HG03439 (cell line): ENCODE measurements around the gene MAP6.
"Not testable (repeated sequence)": the region's sequence is repeated elsewhere in the genome, so short reads cannot be mapped to it uniquely, and the experiment has no call there.

ENCODE experiments used
- ATAC-seq: cut with Tn5 transposase; IDR thresholded peaks from one replicate; pipeline ENCODE4 v1.9.1; 2021; ENCODE audit warnings: mild to moderate bottlenecking, moderate library complexity; ENCODE audit not compliant: unreplicated experiment

The MAP6 gene

DNA sequence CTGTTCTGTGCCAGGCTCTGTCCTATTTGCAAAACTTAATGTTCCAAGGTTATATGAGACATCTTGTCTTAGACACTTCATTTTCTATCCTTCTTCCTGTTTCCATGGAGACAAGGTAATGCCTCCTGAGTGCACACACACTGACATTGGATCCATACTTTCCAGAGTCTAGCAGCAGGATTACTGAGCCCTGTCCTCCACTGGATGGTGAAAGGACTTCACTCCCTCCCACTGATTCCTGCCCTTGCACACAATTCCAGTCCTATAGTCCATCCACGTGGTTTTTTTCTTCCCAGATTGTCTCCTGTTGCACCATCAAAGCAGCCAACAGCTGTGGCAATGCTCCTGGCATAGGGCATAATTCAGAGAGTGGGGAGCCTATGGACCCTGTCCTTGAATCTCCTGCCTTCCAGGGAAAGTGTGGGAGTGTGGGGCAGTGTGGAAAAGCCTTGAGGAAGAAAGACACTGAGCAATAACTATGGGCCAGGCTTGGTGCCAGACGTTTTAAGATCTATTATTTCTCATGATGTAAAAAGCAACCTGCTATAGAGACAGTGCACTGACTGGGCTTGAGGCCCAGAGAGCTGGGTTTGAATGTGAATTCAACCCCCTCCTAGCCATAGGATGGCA lies 75.4 kb downstream of the MAP6 start:
- ATAC-seq = no peak

DNA sequence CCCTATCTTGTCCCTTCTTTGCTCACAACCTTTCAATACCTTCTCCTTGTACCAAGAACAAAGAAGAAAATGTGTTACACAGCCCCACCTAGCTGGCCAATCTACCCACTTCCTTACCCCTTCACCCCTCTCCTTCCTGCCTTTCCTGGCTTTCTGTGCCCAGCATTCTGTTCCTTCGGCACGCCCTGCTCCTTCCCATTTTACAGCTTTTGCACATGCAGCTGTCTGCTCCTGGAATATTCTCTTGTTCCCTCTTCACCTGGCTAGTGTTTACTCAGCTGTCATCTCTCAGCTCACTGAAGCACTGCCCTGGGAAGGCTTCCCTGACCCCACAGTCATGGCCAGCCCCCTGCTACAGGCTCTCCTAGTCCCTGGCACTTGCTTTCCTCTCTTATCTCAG lies 76.1 kb downstream of the MAP6 start:
- ATAC-seq = no peak

DNA sequence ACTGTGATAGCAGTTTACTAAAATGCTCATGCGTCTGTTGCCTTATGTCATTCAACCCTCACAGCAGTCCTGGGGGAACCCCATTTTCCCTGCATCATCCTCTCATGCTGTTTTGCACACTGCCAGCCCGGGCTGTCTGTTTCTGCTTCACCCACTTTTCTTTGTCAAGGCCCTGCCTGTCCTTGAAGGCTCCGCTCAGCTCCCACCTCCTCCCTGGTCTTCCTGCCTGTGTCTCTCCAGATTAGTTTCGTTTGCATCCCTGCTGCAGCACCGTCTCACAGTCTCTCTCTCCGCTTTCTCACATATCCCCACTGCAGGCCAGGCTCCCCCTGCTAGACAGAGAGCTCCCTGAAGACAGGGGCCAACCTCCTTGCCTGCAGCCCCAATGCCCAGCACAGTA lies 76.9 kb downstream of the MAP6 start:
- ATAC-seq = no peak

DNA sequence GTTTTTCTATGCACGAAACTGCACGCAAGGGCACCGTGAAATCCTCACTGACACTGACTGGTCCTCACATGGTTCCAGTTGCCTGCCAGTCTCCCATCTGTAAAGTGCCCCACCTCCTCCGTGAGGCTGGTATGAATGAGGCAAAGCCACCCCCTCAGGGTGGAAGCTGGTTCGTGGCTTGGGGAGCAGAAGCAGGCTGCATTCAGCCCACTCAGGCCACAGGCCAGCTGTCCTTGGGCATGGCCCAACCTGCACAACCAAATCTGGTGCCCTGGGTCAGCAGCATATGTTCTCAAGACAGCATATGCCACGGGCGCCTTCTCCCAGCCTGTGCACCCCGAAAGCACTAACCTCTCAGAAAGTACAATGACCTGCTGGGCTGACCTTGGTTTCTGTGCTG lies 77.5 kb downstream of the MAP6 start:
- ATAC-seq = no peak

DNA sequence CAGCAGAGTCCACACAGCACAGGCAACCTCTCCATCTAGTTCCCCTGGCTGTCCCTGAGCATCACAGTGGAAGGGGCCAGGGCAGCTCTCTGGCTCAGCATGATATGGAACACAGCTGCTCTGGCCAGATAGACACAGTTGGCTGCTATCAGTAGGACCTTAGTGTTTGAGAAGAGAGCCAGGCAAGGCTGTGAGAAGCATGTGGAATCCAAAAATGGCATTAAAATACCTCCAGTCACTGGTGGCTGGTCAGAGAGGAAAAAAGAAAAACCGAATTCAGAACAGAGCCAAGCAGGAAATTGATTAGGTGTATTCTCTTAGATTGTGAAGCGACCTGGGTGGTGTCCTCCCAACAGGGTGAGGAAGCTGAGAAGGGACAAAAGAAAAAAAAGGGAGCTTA lies 78.9 kb downstream of the MAP6 start:
- no peak for ATAC-seq

DNA sequence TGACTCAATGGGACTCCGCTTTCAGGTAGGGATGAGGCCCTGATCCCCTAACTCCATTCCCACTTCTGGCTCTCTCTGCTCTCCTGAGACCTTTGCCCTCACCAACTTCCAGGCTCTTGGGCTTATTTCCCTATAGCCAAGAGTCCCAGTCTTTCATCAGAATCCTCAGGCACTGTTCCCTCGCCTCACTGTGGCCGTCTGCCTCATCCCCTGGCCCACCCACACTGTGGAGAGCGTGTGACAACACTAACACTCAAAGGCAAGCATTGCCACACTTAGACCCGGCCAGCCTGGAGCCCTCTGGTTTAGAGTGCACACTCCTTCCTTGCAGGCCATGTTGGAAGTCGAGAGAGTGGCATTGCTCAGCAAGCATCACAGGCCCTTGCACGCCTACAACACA lies 79.8 kb downstream of the MAP6 start:
- no peak for ATAC-seq

DNA sequence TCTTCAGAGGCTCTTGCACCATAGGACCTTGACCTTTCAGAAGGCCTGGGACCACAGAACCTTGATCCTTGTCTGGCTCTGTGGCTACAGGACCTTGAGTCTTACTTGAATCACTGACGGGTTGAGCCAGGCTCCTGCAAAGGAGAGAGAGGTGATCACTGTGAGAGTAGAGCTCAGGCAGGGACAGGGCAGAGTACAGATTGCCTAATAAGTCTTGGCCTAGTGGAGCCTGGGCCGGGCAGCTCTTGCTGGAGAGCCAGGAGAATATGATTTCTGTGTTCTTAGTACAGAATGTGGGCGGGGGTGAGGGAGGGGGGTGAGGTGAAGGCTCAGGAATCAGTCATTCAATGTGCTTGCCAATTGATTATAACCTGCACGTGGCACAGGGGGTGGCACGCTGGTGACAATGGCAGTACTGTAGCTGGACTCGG lies 80.8 kb downstream of the MAP6 start:
- no peak for ATAC-seq

DNA sequence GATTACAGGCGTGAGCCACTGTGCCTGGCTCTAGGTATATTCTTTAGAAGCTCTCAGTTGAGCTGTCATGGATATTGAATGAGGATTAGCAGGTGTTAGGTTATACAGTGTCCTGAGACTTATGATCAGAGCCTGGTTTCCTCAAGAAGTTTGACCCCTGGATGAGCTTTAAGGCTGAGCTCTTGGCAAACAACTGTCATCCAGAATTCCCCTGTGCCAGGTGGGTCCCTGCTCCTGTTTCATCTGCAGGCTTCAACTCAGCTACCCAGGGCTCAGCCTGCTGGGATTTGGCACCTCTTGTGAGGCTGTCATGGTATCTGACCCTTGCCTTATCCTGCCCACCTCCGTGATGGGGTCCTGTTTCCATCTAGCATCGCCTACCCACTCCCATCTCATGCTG lies 82.4 kb downstream of the MAP6 start:
- no peak for ATAC-seq

DNA sequence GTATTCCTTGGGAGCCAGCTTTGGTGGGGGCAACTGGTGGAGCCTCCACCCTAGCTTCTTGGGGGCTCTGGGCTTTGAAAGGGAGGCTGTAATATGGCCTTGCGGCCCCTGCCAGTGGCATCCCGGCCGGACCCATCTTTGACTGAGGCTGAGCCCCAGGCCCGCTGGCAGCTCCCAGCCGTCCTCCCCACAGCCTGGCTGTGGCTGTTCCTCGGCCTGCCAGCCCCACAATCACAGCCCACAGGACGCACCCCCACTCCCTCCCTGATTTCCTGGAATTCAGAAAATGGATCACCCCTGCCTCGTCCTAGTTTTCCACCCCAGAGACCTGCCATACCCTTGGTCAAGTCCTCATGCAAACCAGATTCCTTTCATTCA lies 83.6 kb downstream of the MAP6 start:
- no peak for ATAC-seq

DNA sequence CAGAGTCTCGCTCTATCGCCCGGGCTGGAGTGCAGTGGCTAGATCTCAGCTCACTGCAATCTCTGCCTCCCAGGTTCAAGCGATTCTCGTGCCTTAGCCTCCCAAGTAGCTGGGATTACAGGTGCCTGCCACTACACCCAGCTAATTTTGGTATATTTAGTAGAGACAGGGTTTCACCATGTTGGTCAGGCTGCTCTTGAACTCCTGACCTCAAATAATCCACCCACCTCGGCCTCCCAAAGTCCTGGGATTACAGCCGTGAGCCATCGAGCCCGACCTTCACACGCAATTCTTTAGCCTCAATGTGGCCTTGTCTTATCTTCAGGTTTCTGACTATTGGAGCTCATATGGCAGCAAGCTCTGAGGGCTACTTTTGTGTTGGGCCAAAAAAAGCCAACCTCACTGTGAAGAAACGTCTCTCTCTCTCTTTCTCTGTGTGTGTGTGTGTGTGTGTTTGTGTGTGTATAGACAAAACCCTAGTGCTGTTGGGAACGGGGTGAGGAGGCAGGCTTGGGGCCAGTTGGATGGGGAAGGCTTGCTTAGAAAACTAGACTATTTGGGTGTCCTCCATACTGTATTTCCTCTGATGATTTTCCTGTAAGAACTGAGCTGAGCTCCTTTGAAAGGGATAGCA lies 84.1 kb downstream of the MAP6 start:
- not testable (repeated sequence) for ATAC-seq

DNA sequence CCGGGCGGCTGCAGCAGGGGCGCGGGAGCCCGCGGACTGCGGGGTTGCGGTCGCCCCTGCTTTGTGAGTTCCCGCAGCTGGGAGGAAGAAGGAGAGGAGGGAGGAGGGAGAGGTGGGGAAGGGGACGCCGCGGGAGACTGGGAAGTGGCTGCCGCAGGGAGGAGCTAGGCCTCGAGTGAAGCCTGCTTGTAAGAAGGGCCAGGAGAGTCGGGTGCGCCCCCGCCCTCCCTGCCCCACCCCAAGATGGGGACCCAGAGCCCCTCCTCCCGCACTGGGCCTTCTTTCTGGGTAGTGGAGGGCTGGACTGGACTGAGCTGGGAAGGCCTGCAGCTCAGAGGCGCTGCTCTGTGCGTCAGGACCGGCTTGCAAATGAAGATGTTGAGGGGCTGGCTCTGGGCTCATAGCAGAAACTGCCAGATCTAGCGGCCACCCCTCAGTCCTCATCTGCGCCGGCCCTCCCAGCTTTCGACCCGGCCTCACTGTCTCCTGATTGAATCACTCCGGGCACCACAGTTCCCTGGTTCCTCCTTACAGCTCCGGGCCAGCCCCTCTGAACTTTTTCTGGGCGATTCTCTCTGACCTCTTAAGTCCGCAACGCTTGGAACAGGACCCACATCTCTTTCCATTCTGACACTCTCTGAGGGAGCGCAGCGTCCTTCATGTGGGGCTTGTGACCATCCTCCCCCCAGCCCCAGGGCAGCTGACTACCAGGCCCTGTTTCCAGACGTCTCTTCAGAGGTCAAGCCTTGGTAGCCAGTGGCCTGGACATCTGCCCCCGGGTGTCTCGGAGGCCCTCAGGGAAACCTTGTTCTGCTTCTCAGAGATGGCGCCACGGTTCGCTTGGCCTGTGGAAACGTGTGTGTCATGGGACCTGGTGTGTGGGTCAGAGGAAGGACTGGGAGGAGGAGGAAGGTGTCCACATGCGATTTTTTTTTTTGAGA lies 84.8 kb downstream of the MAP6 start:
- no peak for ATAC-seq

DNA sequence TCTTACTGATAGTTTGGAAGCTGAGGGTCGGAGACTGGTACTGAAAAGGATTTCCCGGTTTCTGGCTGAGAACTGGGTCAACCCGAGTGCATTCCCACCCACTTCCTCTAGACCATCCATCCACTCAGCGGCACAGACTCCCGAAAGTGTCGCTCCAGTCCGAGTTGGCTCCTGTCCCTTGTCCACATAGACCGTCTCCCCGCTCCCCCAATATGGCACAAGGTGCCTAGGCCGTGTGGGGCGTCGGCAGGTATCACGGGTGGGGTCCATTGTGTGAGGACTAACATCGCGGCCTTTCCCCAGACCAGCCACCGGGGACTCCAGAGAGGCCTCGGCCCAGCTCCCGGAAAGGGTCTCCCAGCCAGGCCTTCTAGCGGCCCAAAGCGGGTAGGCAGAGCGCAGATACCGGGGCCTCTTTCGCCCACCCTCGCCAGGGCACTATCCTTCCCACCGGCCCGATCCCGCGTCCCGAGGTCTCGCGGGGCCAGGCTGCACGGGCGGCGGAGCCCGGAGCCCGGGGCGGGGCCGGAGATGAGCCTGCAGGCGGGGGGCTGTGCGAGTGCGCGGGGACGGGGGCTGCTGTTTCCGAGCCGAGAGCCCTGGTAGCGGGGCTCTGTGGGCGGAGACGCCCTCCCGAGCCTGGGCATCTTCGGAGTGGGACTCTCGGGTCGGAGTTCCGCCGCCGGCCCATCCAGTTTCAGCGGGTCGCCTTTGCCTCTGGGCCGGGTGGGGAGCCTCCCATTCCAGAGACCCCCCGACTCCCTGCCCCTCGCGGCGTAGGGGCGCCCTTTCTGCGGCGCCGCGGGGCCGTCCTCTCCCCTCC lies 85.7 kb downstream of the MAP6 start:
- no peak for ATAC-seq

DNA sequence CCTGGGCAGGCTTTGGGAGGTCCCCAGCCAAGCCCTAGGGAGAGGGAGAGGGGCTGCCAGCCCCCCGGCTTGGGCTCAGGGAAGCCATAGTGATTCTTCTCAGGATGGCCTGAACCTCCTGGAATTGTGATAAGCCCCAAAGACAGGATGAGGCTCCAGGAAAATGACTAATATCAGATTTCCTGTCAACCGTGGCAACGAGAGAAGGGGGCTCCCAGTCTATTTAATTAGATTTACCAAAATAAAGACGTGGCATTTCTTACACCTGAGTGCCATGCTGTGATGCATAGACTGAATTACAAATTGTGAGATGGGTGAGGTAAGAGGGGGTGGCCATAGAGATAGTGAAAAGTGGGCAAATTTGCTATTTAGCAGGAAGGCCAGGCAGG lies 86.3 kb downstream of the MAP6 start:
- ATAC-seq = no peak

DNA sequence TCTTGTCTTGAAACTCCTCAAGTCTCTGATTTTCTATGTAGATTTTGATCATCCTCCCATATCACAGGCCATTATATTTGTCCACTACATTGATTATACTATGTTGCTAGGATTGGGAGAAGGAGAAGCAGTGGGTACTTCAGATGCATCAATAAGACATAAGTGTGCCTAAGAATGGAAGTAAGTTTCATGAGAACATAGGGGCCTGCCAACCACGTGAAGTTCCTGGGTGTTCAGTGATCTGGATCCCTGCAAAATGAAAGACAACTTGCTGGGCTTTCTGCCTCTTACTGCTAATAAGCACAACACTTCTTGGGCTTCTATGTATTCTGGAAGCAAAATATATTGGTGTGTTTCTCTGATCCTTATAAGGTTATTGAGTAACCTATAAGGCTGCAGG lies 89.0 kb downstream of the MAP6 start:
- ATAC-seq = no peak

DNA sequence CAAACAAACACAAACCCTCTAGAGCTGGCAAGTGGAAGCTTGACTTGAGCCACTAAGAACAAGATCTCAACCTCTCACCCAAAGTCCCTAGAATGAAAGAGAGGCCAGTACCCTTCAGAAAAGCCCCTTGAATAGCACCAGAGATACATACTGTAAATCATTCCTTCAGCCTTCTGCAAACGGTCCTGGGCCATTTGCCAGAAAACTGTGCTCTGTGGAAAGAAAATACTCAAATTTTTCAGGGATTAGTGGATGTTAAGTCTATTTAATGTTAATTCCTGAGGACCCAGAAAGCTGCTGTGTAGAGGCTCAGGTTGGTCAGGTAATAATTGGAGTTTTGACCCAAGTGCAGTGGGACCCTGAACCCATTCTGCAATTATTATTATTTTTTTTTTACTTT lies 89.9 kb downstream of the MAP6 start:
- ATAC-seq = no peak

DNA sequence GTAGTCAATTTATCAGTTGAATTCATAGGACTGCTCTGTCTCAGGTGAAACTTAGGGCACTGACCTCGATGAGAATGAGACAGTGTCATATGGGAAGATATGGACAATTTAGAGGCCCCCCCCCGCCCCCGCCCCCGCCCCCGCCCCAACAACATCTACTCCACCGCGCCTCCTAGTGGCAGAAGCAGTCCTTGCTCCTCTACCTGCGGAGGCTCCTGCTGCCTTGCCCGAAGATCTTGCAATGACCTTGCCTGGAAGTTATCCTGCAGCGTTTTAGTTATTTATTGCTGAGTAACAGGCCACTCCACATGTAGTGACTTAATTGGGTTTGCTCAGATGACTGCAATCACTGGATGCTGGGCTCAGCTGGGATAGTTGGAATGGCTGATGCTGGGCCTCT lies 91.6 kb downstream of the MAP6 start:
- ATAC-seq = no peak

DNA sequence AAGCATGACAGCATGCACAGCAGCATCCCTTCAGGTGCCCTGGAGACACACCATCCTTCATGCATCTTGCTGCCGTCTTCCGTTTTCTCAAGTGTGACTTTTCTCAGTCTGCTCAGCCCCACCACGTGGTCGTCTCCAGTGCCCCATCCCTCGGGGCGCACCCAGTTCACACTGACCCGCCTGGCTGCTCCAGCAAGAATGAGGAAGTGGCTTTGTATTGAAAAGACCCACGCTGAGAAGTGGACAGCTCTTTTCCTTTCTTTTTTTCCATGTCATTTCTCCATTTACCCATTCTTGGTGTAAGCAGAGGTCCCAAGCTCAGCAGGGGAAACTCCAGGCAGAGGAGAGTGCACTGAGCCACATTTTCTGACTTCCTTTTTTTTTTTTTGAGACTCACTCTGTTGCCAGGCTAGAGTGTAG lies 92.3 kb downstream of the MAP6 start:
- ATAC-seq = no peak

DNA sequence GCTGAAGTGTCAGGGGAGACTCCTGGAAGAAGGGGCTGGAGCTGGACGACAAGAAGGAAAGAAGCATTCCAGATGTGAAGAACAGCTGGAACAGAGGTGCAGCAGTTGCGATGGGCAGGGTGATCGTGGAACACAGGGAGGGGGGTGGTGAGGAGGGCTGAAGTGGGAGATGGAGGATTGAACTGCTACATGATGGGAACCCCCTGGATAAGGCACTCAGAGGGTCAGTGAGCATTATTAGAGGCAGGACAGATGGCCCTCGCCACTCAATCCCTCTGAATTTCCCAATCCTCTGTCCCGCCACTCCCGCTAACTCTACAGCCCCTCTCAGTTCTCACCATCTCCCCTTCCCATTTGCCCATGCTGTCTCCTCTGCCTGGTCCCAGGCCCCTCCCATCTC lies 92.8 kb downstream of the MAP6 start:
- no peak for ATAC-seq

DNA sequence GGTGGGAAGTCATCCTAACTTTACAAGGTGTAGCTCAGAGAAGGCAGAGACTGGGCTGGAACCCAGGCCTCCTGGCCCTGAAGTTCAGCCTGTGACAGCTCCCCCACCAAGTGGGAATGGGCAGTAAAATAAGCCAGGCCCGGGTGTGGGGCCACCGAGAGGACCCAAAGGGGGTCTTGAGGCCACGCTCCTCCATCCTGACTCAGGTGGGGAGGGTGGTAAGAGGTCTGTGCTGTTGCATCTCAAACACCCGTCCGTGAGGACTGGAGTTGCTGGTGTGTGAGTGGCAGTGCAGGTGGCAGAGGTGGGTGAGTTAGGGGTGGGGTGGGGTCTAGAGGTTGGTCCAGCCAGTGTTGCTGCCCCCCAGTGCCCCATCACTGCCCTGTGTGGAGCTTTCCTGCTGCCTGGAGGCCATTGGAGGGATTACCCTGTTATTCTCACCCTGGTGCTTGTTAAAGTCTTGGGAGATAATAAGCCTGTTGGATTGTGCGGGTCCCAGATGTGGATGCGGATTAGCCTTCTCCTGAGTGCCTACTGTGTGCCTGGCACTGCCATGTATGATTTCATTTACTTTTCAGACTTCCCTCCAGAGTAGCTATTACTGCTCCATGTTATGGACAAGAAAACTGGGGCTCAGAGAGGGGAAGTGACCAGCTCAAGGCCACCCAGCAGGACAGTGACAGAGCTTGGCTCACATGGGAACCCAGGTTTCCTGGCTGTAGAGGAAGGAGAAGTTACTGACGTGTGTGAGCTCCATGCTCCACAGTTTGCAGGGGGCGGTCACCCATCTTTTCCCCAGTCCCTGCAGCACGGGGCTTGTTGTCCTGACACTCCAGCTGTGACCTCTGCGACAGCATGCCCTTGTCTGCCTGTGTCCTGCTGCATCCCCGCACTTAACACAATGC lies 93.9 kb downstream of the MAP6 start:
- no peak for ATAC-seq

DNA sequence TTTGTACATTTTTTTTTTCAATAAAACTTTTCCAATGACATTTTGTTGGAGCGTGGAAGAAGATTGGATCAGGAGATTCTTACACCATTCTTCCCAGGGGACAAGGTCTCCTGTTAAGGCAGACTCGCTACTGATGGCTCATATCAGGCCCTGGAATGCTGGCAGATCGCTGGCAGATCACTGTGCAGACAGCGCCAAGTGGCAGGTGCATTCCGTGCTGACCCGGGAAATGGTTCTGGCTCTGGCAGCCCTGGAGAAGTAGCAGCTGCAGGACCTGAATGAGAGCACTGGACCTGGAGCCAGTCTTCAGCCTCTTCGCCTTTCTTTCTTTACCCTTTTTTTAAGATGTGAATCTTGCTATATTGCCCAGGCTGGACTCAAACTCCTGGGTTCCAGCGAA lies 96.1 kb downstream of the MAP6 start:
- no peak for ATAC-seq
